H9 (cell line): Measurements from ENCODE around the gene ZHX3. TPM values are rescaled to one million over a fixed set of nuclear protein-coding genes. Genes with fewer than 3 reads are reported as not detected.
A peak's percentile ranks its signal among the peaks of the same experiment; 100 is the strongest.

Experiments used
- DNase-seq: peaks from one replicate; pipeline ENCODE4 v3.0.0-alpha.2; 2017
- H2AFZ ChIP-seq: one replicate; pipeline ENCODE4 v1.6.1; 2013; ENCODE audit warnings: mild to moderate bottlenecking, low read length, control low read depth, moderate library complexity
- H2AK5ac ChIP-seq: 2 replicates; pipeline ENCODE4 v1.6.1; 2013; ENCODE audit warnings: low read length, control low read depth, mixed read lengths; ENCODE audit not compliant: insufficient read length
- H2BK120ac ChIP-seq: one replicate; pipeline ENCODE4 v1.6.1; 2013; ENCODE audit warnings: low read depth, mild to moderate bottlenecking, low read length, control low read depth, inconsistent platforms; ENCODE audit not compliant: poor library complexity, severe bottlenecking
- H2BK12ac ChIP-seq: 2 replicates; pipeline ENCODE4 v1.6.1; 2013; ENCODE audit warnings: low read length, control low read depth, mixed read lengths, low read depth; ENCODE audit not compliant: insufficient read length
- H2BK15ac ChIP-seq: 2 replicates; pipeline ENCODE4 v1.6.1; 2013; ENCODE audit warnings: low read depth, low read length, control low read depth
- H2BK20ac ChIP-seq: one replicate; pipeline ENCODE4 v1.6.1; 2013; ENCODE audit warnings: low read depth, mild to moderate bottlenecking, low read length, control low read depth, inconsistent platforms; ENCODE audit not compliant: poor library complexity, severe bottlenecking
- H2BK5ac ChIP-seq: 2 replicates; pipeline ENCODE4 v1.6.1; 2013; ENCODE audit warnings: low read length, control low read depth, mixed read lengths; ENCODE audit not compliant: insufficient read length
- H3K14ac ChIP-seq: 2 replicates; pipeline ENCODE4 v1.6.1; 2013; ENCODE audit warnings: low read length, control low read depth; ENCODE audit not compliant: insufficient read depth
- H3K18ac ChIP-seq: 2 replicates; pipeline ENCODE4 v1.6.1; 2013; ENCODE audit warnings: low read depth, mild to moderate bottlenecking, mixed read lengths, low read length, control low read depth; ENCODE audit not compliant: insufficient read length
- H3K23ac ChIP-seq: 2 replicates; pipeline ENCODE4 v1.6.1; 2013; ENCODE audit warnings: low read length, control low read depth, mixed read lengths, low read depth; ENCODE audit not compliant: insufficient read length
- H3K23me2 ChIP-seq: 2 replicates; pipeline ENCODE4 v1.6.1; 2013; ENCODE audit warnings: low read depth, mild to moderate bottlenecking, mixed read lengths, low read length, control low read depth; ENCODE audit not compliant: insufficient read length, poor library complexity, severe bottlenecking
- H3K27ac ChIP-seq: 2 replicates; pipeline ENCODE4 v1.5.1; 2013; ENCODE audit warnings: low read length, control low read depth, mixed read lengths, low read depth; ENCODE audit not compliant: insufficient read length
- H3K27me3 ChIP-seq: 2 replicates; pipeline ENCODE4 v1.6.1; 2013; ENCODE audit warnings: low read length, control low read depth, inconsistent platforms; ENCODE audit not compliant: insufficient read depth
- H3K4ac ChIP-seq: 2 replicates; pipeline ENCODE4 v1.6.1; 2013; ENCODE audit warnings: low read depth, mild to moderate bottlenecking, control low read depth, inconsistent platforms, low read length, moderate library complexity
- H3K4me1 ChIP-seq: 2 replicates; pipeline ENCODE4 v1.6.1; 2013; ENCODE audit warnings: low read length, control low read depth, inconsistent platforms; ENCODE audit not compliant: insufficient read depth
- H3K4me2 ChIP-seq: 2 replicates; pipeline ENCODE4 v1.6.1; 2013; ENCODE audit warnings: low read length, control low read depth, mixed read lengths; ENCODE audit not compliant: insufficient read length, insufficient read depth
- H3K56ac ChIP-seq: 2 replicates; pipeline ENCODE4 v1.6.1; 2013; ENCODE audit warnings: low read depth, mild to moderate bottlenecking, mixed read lengths, low read length, control low read depth; ENCODE audit not compliant: insufficient read length
- H3K79me1 ChIP-seq: 2 replicates; pipeline ENCODE4 v1.6.1; 2013; ENCODE audit warnings: low read depth, mild to moderate bottlenecking, moderate library complexity, low read length, control low read depth, inconsistent platforms; ENCODE audit not compliant: insufficient read depth, poor library complexity, severe bottlenecking
- H3K79me2 ChIP-seq: 2 replicates; pipeline ENCODE4 v1.6.1; 2013; ENCODE audit warnings: low read length, control low read depth, inconsistent platforms; ENCODE audit not compliant: insufficient read depth
- H3K9ac ChIP-seq: 2 replicates; pipeline ENCODE4 v1.6.1; 2013; ENCODE audit warnings: low read length, control low read depth, mixed read lengths; ENCODE audit not compliant: insufficient read length; ENCODE audit errors: extremely low read depth
- H3K9me3 ChIP-seq: one replicate; pipeline ENCODE4 v1.6.1; 2013; ENCODE audit warnings: low read depth, low read length, inconsistent platforms; ENCODE audit not compliant: control insufficient read depth
- H3T11ph ChIP-seq: one replicate; pipeline ENCODE4 v1.6.1; 2013; ENCODE audit warnings: mild to moderate bottlenecking, low read length, control low read depth, inconsistent platforms
- H4K20me1 ChIP-seq: one replicate; pipeline ENCODE4 v1.6.1; 2013; ENCODE audit not compliant: control insufficient read depth, insufficient read length, insufficient read depth
- H4K5ac ChIP-seq: 2 replicates; pipeline ENCODE4 v1.6.1; 2013; ENCODE audit warnings: low read depth, mild to moderate bottlenecking, mixed read lengths, low read length, control low read depth; ENCODE audit not compliant: insufficient read length
- H4K8ac ChIP-seq: replicated peaks from 2 replicates; pipeline ENCODE4 v1.6.1; 2013; ENCODE audit warnings: low read length, control low read depth, mixed read lengths, low read depth; ENCODE audit not compliant: insufficient read length
- H4K91ac ChIP-seq: 2 replicates; pipeline ENCODE4 v1.6.1; 2013; ENCODE audit warnings: low read depth, mild to moderate bottlenecking, moderate library complexity, mixed read lengths, low read length, control low read depth; ENCODE audit not compliant: insufficient read length
- H3K27ac Mint-ChIP-seq, 3 experiments: 2 replicates in 2 of 3; 3 replicates in 1 of 3; pipeline ENCODE4 v1.8.0; 2020 to 2021; ENCODE audit warnings: mixed read lengths in 3 of 3, mild to moderate bottlenecking in 1 of 3, moderate library complexity in 1 of 3
- H3K27me3 Mint-ChIP-seq: 2 replicates; pipeline ENCODE4 v1.8.0; 2021; ENCODE audit warnings: low read depth, mild to moderate bottlenecking, moderate library complexity, mixed read lengths
- H3K36me3 Mint-ChIP-seq, 3 experiments: 2 replicates in 2 of 3; 3 replicates in 1 of 3; pipeline ENCODE4 v1.8.0; 2020 to 2021; ENCODE audit warnings: low read depth in 3 of 3, mixed read lengths in 3 of 3; ENCODE audit not compliant: insufficient read depth in 1 of 3
- H3K4me1 Mint-ChIP-seq, 2 experiments: 2 replicates each; pipeline ENCODE4 v1.8.0; 2020; ENCODE audit warnings: mixed read lengths in 2 of 2
- H3K4me3 Mint-ChIP-seq, 2 experiments: 2 replicates in 1 of 2; 3 replicates in 1 of 2; pipeline ENCODE4 v1.8.0; 2020 to 2021; ENCODE audit warnings: mild to moderate bottlenecking in 2 of 2, mixed read lengths in 2 of 2, moderate library complexity in 1 of 2
- H3K9me3 Mint-ChIP-seq, 2 experiments: 2 replicates in 1 of 2; 3 replicates in 1 of 2; pipeline ENCODE4 v1.8.0; 2020; ENCODE audit warnings: mild to moderate bottlenecking in 2 of 2, mixed read lengths in 2 of 2, moderate library complexity in 1 of 2
- WGBS: extraction: QIAGEN DNeasy Blood & Tissue Kit; methylation state at CpG from one replicate; pipeline ENCODE4 v1.1.7; 2013; ENCODE audit warnings: missing lambda C conversion rate, low lambda C conversion rate, mixed read lengths; ENCODE audit not compliant: insufficient read length; ENCODE audit errors: extremely low coverage; 5-methylcytosine and 5-hydroxymethylcytosine counted together
- total RNA-seq: library from RNA; stranded (reverse); gene quantifications from 2 replicates; pipeline ENCODE4 v1.2.1, GENCODE V29; 2021
- TF ChIP-seq, protein P1 (sequence below): fragments of 200-600 bp; sonication (generic); conservative IDR thresholded peaks from 3 replicates; pipeline ENCODE4 v1.8.0; 2021; ENCODE audit warnings: antibody characterized with exemption, mild to moderate bottlenecking

The ZHX3 gene
- total RNA-seq, 1 experiment from 2014 or later = 4.4 TPM

DNA sequence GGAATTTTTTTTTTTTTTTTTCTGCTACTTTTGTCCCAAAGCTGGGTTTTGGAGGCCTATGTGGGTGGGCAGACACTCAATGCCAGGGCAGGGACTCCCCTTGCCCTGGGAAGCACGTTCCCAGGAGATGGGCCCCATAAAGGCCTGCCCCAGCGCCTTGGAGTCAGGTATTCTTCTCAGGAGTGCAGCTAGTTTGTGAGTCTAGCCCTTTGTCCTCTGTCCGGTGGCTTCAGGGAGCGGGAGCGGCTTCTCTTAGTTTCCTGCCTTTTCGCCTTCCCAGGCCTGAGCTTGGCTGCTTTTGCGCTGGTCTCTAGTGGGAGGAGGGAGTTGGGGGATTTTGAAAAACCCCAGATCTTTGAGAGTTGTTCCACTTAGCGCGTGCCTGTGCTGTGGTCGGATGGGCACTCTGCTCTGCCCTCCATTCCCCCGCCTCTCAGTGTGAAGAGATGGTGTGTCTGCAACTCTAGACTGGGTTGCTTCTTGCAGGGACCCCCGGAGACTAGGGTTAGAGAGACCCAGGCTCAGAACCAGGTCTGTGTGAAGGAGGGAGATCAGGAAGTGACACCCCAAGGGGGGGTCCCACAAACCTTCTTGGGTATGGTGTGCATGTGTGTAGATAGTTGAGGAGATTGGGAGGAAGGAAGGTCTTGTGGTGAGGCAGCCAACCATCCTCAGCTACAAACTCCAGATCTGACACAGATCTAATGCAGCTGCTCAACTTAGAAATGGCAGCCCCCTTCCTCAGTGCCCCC, 178.9 kb downstream of the ZHX3 start:
- Histone ChIP-seq H3K14ac (peak overlapping the region; percentile 74), H3K56ac (no peak overlapping the region), H3K79me1 (no peaks in the 10 kb centered on the region), H2BK120ac (no peak overlapping the region), H4K91ac (no peak overlapping the region), H2BK12ac (no peak overlapping the region), H2BK20ac (no peak overlapping the region), H3K9me3 (no peaks in the 10 kb centered on the region), H3K4ac (no peak overlapping the region), H3K27ac (no peak overlapping the region), H2BK5ac (no peak overlapping the region), H4K5ac (no peak overlapping the region), H2AFZ (no peak overlapping the region), H3K23me2 (peaks cover 20% of the 10 kb centered on the region), H2AK5ac (no peak overlapping the region), H4K20me1 (no peaks in the 10 kb centered on the region), H3K4me2 (peak overlapping the region; percentile 81), H3K79me2 (peaks cover 53% of the 10 kb centered on the region), H3K4me1 (peaks cover 21% of the 10 kb centered on the region; the same call in 1 of the 2 replicates), H2BK15ac (no peak overlapping the region), H3K27me3 (no peaks in the 10 kb centered on the region), H3K18ac (no peak overlapping the region), H3T11ph (no peak overlapping the region), H3K9ac (peak overlapping the region; percentile 96), H3K23ac (no peak overlapping the region), H4K8ac (no peak overlapping the region)
- Mint-ChIP-seq H3K27me3 (peaks cover 10% of the 10 kb centered on the region), H3K4me1 (peaks cover 58 to 65% of the 10 kb centered on the region in 2 experiments), H3K4me3 (peak overlapping the region; percentile 91 to 93), H3K9me3 (no peaks in the 10 kb centered on the region; a peak in 2 of 5 replicates), H3K27ac (peak overlapping the region; percentile 73 to 98 (median 97); a peak in 6 of 7 replicates), H3K36me3 (peaks cover 3 to 14% (median 11%) of the 10 kb centered on the region in 3 experiments)
- TF ChIP-seq, protein P1, sequence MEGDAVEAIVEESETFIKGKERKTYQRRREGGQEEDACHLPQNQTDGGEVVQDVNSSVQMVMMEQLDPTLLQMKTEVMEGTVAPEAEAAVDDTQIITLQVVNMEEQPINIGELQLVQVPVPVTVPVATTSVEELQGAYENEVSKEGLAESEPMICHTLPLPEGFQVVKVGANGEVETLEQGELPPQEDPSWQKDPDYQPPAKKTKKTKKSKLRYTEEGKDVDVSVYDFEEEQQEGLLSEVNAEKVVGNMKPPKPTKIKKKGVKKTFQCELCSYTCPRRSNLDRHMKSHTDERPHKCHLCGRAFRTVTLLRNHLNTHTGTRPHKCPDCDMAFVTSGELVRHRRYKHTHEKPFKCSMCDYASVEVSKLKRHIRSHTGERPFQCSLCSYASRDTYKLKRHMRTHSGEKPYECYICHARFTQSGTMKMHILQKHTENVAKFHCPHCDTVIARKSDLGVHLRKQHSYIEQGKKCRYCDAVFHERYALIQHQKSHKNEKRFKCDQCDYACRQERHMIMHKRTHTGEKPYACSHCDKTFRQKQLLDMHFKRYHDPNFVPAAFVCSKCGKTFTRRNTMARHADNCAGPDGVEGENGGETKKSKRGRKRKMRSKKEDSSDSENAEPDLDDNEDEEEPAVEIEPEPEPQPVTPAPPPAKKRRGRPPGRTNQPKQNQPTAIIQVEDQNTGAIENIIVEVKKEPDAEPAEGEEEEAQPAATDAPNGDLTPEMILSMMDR = no peak
- no CpG with 5 or more reads among the region's 12 CpGs for WGBS
- DNase-seq = no peak
